Astrocyte (in vitro differentiated cells and primary cell): ENCODE data around the gene BLTP3A.

Experiments
- EZH2 ChIP-seq: IDR thresholded peaks from 2 replicates; pipeline ENCODE4 v1.6.1; 2012; ENCODE audit warnings: mild to moderate bottlenecking, low read length, inconsistent platforms; ENCODE audit not compliant: insufficient read depth
- TF ChIP-seq, protein P1 (sequence below): IDR thresholded peaks from 2 replicates; pipeline ENCODE4 v1.5.1; 2011; ENCODE audit warnings: low read depth, mild to moderate bottlenecking, inconsistent platforms, low read length, moderate library complexity; ENCODE audit not compliant: insufficient read depth

- TF ChIP-seq, protein P1, sequence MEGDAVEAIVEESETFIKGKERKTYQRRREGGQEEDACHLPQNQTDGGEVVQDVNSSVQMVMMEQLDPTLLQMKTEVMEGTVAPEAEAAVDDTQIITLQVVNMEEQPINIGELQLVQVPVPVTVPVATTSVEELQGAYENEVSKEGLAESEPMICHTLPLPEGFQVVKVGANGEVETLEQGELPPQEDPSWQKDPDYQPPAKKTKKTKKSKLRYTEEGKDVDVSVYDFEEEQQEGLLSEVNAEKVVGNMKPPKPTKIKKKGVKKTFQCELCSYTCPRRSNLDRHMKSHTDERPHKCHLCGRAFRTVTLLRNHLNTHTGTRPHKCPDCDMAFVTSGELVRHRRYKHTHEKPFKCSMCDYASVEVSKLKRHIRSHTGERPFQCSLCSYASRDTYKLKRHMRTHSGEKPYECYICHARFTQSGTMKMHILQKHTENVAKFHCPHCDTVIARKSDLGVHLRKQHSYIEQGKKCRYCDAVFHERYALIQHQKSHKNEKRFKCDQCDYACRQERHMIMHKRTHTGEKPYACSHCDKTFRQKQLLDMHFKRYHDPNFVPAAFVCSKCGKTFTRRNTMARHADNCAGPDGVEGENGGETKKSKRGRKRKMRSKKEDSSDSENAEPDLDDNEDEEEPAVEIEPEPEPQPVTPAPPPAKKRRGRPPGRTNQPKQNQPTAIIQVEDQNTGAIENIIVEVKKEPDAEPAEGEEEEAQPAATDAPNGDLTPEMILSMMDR, result no peak
- no peak for TF ChIP-seq EZH2
Observed at GRCh38 chr6:34743625-34744293, 48.1 kb upstream of the BLTP3A start.
